ENCODE results near the gene CIAO2A. TPM values are rescaled to one million over a fixed set of nuclear protein-coding genes. Genes with fewer than 3 reads are reported as not detected.
A peak's percentile ranks its signal among the peaks of the same experiment; 100 is the strongest.

The CIAO2A gene
- total RNA-seq, 1 experiment from 2014 or later: 137 TPM

GRCh38 chr15:64044300-64045100, 49.1 kb downstream of the CIAO2A start:
- DNase-seq (ENCODE audit: low spot score): peak; percentile 44

- no peak for DNase-seq (ENCODE audit: low spot score)
Measured at GRCh38 chr15:64038878-64039610, 54.6 kb downstream of the CIAO2A start.

GRCh38 chr15:64037966-64038365, 55.7 kb downstream of the CIAO2A start:
- DNase-seq (ENCODE audit: low spot score): no peak

- no peak for DNase-seq (ENCODE audit: low spot score)
Measured at GRCh38 chr15:64037116-64037515, 56.5 kb downstream of the CIAO2A start.

- DNase-seq (ENCODE audit: low spot score): no peak
Measured at GRCh38 chr15:64035525-64035924, 58.1 kb downstream of the CIAO2A start.

- DNase-seq (ENCODE audit: low spot score): no peak
Measured at GRCh38 chr15:64034519-64034918, 59.1 kb downstream of the CIAO2A start.

GRCh38 chr15:64032329-64032728, 61.3 kb downstream of the CIAO2A start:
- no peak for DNase-seq (ENCODE audit: low spot score)

- DNase-seq (ENCODE audit: low spot score): no peak
Measured at GRCh38 chr15:64030123-64030522, 63.5 kb downstream of the CIAO2A start.

GRCh38 chr15:64029633-64030032, 64.0 kb downstream of the CIAO2A start:
- DNase-seq (ENCODE audit: low spot score): no peak

- no peak for DNase-seq (ENCODE audit: low spot score)
Measured at GRCh38 chr15:64029110-64029509, 64.5 kb downstream of the CIAO2A start.

- DNase-seq (ENCODE audit: low spot score): no peak
Measured at GRCh38 chr15:64026591-64026990, 67.0 kb downstream of the CIAO2A start.

GRCh38 chr15:64024172-64025050, 69.2 kb downstream of the CIAO2A start:
- no peak for DNase-seq (ENCODE audit: low spot score)

GRCh38 chr15:64023220-64023619, 70.4 kb downstream of the CIAO2A start:
- no peak for DNase-seq (ENCODE audit: low spot score)

- DNase-seq (ENCODE audit: low spot score): no peak
Measured at GRCh38 chr15:64022571-64022970, 71.1 kb downstream of the CIAO2A start.

Small RNAs within 50 kb of the gene (small RNA-seq; reads per million reads assigned to genes)
- gene RF00019: not detected

Other genes with a start within 250 kb of the CIAO2A start
- 0.52 and 4.4 TPM in 2 replicates for gene DAPK2, start 47.4 kb downstream of the CIAO2A start, total RNA-seq (2014; rRNA removed; shearing (Covaris generic))
- gene SNX1, start 2.1 kb upstream of the CIAO2A start, total RNA-seq (2014; rRNA removed; shearing (Covaris generic)): 36.2 and 60.9 TPM in 2 replicates
- 0.03 and 0.18 TPM in 2 replicates for gene SNX22, start 57.9 kb upstream of the CIAO2A start, total RNA-seq (2014; rRNA removed; shearing (Covaris generic))
- 627 and 667 TPM in 2 replicates for gene PPIB, start 69.2 kb upstream of the CIAO2A start, total RNA-seq (2014; rRNA removed; shearing (Covaris generic))

All from HT-29 (cell line).